PC-3 (cell line): ENCODE measurements around the gene UNC5B.

Experiments used
- EZH2 ChIP-seq: fragments of 300-600 bp; sonication (generic); IDR thresholded peaks from one replicate; pipeline ENCODE4 v1.6.1; 2017; ENCODE audit warnings: antibody characterized with exemption, mild to moderate bottlenecking, low read length; ENCODE audit not compliant: unreplicated experiment
- TF ChIP-seq, protein P1 (sequence below): fragments of 300-600 bp; sonication (generic); conservative IDR thresholded peaks from 2 replicates; pipeline ENCODE4 v1.5.1; 2017; ENCODE audit warnings: antibody characterized with exemption, low read depth, mild to moderate bottlenecking, low read length

DNA sequence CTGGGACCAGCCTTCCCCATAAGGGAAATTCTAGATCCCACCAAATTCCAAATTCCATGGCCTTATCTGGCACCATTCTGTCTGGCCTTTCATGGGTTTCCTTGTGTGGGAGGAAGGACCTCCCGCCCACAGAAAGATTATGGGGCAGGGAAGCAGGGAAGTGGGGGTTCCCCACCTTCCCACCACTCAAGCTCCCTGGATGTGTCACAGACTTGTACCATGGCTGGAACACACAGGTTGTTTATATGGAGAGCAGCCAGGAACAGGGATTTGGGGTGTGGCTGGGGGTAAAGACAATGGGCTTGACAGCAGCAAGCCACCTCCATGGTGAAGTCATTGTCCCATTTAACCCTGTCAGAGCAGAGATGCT is 18.3 kb downstream of the UNC5B start:
- TF ChIP-seq, protein P1, sequence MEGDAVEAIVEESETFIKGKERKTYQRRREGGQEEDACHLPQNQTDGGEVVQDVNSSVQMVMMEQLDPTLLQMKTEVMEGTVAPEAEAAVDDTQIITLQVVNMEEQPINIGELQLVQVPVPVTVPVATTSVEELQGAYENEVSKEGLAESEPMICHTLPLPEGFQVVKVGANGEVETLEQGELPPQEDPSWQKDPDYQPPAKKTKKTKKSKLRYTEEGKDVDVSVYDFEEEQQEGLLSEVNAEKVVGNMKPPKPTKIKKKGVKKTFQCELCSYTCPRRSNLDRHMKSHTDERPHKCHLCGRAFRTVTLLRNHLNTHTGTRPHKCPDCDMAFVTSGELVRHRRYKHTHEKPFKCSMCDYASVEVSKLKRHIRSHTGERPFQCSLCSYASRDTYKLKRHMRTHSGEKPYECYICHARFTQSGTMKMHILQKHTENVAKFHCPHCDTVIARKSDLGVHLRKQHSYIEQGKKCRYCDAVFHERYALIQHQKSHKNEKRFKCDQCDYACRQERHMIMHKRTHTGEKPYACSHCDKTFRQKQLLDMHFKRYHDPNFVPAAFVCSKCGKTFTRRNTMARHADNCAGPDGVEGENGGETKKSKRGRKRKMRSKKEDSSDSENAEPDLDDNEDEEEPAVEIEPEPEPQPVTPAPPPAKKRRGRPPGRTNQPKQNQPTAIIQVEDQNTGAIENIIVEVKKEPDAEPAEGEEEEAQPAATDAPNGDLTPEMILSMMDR, result no peak
- TF ChIP-seq EZH2, result no peak
